Measurements from ENCODE around the gene APLP1. TPM values are rescaled to one million over a fixed set of nuclear protein-coding genes. Genes with fewer than 3 reads are reported as not detected.
A peak's percentile ranks its signal among the peaks of the same experiment; 100 is the strongest.

APLP1 gene
- total RNA-seq, 1 experiment from 2014 or later = 36.9 TPM

- Histone ChIP-seq H3K4me2 (ENCODE audit: insufficient read depth, insufficient read length, low read length) (no peak overlapping the region), H3K23ac (ENCODE audit: insufficient read length, low read depth, low read length) (no peak overlapping the region), H3K27ac (ENCODE audit: insufficient read length, low read depth, low read length) (no peak overlapping the region), H3K14ac (ENCODE audit: insufficient read depth, low read length) (no peak overlapping the region), H3K4me1 (ENCODE audit: insufficient read depth, low read length) (peaks cover 2% of the 10 kb centered on the region; the same call in 1 of the 2 replicates), H2BK15ac (ENCODE audit: low read depth, low read length) (no peak overlapping the region), H2BK5ac (ENCODE audit: insufficient read length, low read length) (no peak overlapping the region), H3K79me1 (ENCODE audit: insufficient read depth, low read depth, low read length, poor library complexity, severe bottlenecking) (no peaks in the 10 kb centered on the region), H2BK120ac (ENCODE audit: low read depth, low read length, poor library complexity, severe bottlenecking) (no peak overlapping the region), H3K18ac (ENCODE audit: insufficient read length, low read depth, low read length) (no peak overlapping the region), H3K4ac (ENCODE audit: low read depth, low read length) (no peak overlapping the region), H2BK20ac (ENCODE audit: low read depth, low read length, poor library complexity, severe bottlenecking) (no peak overlapping the region), H4K8ac (replicated peaks; ENCODE audit: insufficient read length, low read depth, low read length) (no peak overlapping the region), H3K9me3 (ENCODE audit: control insufficient read depth, low read depth, low read length) (no peaks in the 10 kb centered on the region), H4K91ac (ENCODE audit: insufficient read length, low read depth, low read length) (no peak overlapping the region), H3K79me2 (ENCODE audit: insufficient read depth, low read length) (no peaks in the 10 kb centered on the region), H3K9ac (ENCODE audit: extremely low read depth, insufficient read length, low read length) (no peak overlapping the region), H3K56ac (ENCODE audit: insufficient read length, low read depth, low read length) (no peak overlapping the region), H2AK5ac (ENCODE audit: insufficient read length, low read length) (no peak overlapping the region), H2AFZ (ENCODE audit: low read length) (no peak overlapping the region), H2BK12ac (ENCODE audit: insufficient read length, low read depth, low read length) (no peak overlapping the region), H4K5ac (ENCODE audit: insufficient read length, low read depth, low read length) (no peak overlapping the region), H3K23me2 (ENCODE audit: insufficient read length, low read depth, low read length, poor library complexity, severe bottlenecking) (no peaks in the 10 kb centered on the region), H4K20me1 (ENCODE audit: control insufficient read depth, insufficient read depth, insufficient read length) (no peaks in the 10 kb centered on the region), H3K27me3 (ENCODE audit: insufficient read depth, low read length) (no peaks in the 10 kb centered on the region), H3T11ph (ENCODE audit: low read length) (no peak overlapping the region)
- TF ChIP-seq CTCF (conservative IDR thresholded peaks at IDR 0.05) = peak; percentile 69; the same call in 2 of the 3 replicates
- peaks cover 11% of the 10 kb centered on the region for H3K27me3 Mint-ChIP-seq (ENCODE audit: low read depth)
- no CpG with 5 or more reads among the region's 8 CpGs for WGBS (ENCODE audit: extremely low coverage, insufficient read length, low lambda C conversion rate)
- peaks cover 5 to 14% (median 7%) of the 10 kb centered on the region in 3 experiments for H3K36me3 Mint-ChIP-seq (ENCODE audit: insufficient read depth in 1 of 3, low read depth in 3 of 3)
- no peak for DNase-seq
- H3K4me1 Mint-ChIP-seq = peaks cover 6 to 17% of the 10 kb centered on the region in 2 experiments
- no peaks in the 10 kb centered on the region; a peak in 1 of 5 replicates for H3K9me3 Mint-ChIP-seq
- H3K4me3 Mint-ChIP-seq = no peak overlapping the region
- no peak overlapping the region for H3K27ac Mint-ChIP-seq
Measured at GRCh38 chr19:35882114-35882832, 13.9 kb downstream of the APLP1 start.
